HG03025 (cell line): ENCODE measurements around the gene TIMP2.
"Not testable (repeated sequence)": the region's sequence is repeated elsewhere in the genome, so short reads cannot be mapped to it uniquely, and the experiment has no call there.

Source experiments
- ATAC-seq: cut with Tn5 transposase; IDR thresholded peaks from one replicate; pipeline ENCODE4 v1.9.1; 2021; ENCODE audit warnings: mild to moderate bottlenecking, moderate library complexity; ENCODE audit not compliant: unreplicated experiment, low FRiP score

TIMP2 gene

GRCh38 chr17:78875363-78876093, 49.7 kb downstream of the TIMP2 start:
- ATAC-seq: no peak

- ATAC-seq: no peak
These were observed 51.5 kb downstream of the TIMP2 start for GRCh38 chr17:78873519-78874340.

GRCh38 chr17:78872486-78872885, 52.7 kb downstream of the TIMP2 start:
- ATAC-seq: no peak

GRCh38 chr17:78870621-78871020, 54.6 kb downstream of the TIMP2 start:
- ATAC-seq: no peak

- ATAC-seq: no peak
These were observed 56.8 kb downstream of the TIMP2 start for GRCh38 chr17:78868391-78868790.

- ATAC-seq: not testable (repeated sequence)
These were observed 58.1 kb downstream of the TIMP2 start for GRCh38 chr17:78867046-78867445.

GRCh38 chr17:78865682-78866390, 59.4 kb downstream of the TIMP2 start:
- ATAC-seq: no peak

GRCh38 chr17:78864117-78864516, 61.1 kb downstream of the TIMP2 start:
- ATAC-seq: no peak

- ATAC-seq: no peak
These were observed 62.8 kb downstream of the TIMP2 start for GRCh38 chr17:78862073-78863023.

- ATAC-seq: no peak
These were observed 64.0 kb downstream of the TIMP2 start for GRCh38 chr17:78861229-78861628.

- no peak for ATAC-seq
These were observed 66.1 kb downstream of the TIMP2 start for GRCh38 chr17:78859051-78859450.

- no peak for ATAC-seq
These were observed 67.9 kb downstream of the TIMP2 start for GRCh38 chr17:78857266-78857665.

GRCh38 chr17:78855561-78856165, 69.5 kb downstream of the TIMP2 start:
- ATAC-seq: no peak

GRCh38 chr17:78854508-78854907, 70.7 kb downstream of the TIMP2 start:
- no peak for ATAC-seq

GRCh38 chr17:78853926-78854394, 71.2 kb downstream of the TIMP2 start:
- ATAC-seq: no peak

GRCh38 chr17:78852709-78853121, 72.5 kb downstream of the TIMP2 start:
- ATAC-seq: no peak

- ATAC-seq: no peak
These were observed 76.2 kb downstream of the TIMP2 start for GRCh38 chr17:78849026-78849425.

- ATAC-seq: no peak
These were observed 78.1 kb downstream of the TIMP2 start for GRCh38 chr17:78847052-78847451.

GRCh38 chr17:78844301-78845005, 80.7 kb downstream of the TIMP2 start:
- ATAC-seq: no peak
